B cell (primary cell): ENCODE results near the gene DUSP14. TPM values are rescaled to one million over a fixed set of nuclear protein-coding genes. Genes with fewer than 3 reads are reported as not detected.

Experiments used
- ATAC-seq: fragments of 200-7000 bp; cut with Tn5 transposase; one replicate; pipeline ENCODE4 v1.10.0; 2021; ENCODE audit warnings: low read depth, mild to moderate bottlenecking, moderate number of reproducible peaks, moderate library complexity
- CTCF ChIA-PET: fragments of 350-600 bp; sonication (Branson Sonifier 250); formaldehyde crosslinking; loops from one replicate; lab custom pipeline; 2021; ENCODE audit warnings: antibody characterized with exemption, inconsistent platforms; lab: Charles Lee
- POLR2A ChIA-PET: fragments of 350-600 bp; sonication (Branson Sonifier 250); formaldehyde crosslinking; loops from one replicate; lab custom pipeline; 2021; ENCODE audit warnings: antibody characterized with exemption; lab: Charles Lee
- DNase-seq: peaks from one replicate; pipeline ENCODE4 v3.0.0; 2013
- H2AFZ ChIP-seq: 2 replicates; pipeline ENCODE4 v1.6.1; 2012; ENCODE audit warnings: mild to moderate bottlenecking, low read depth, low read length; ENCODE audit not compliant: insufficient read depth, poor library complexity, severe bottlenecking
- H3K27ac ChIP-seq, 2 donors: 1 replicate in 1 of 2; 2 replicates in 1 of 2; pipeline ENCODE4 v1.5.1; 2012 to 2013; ENCODE audit warnings: low read length in 2 of 2, mild to moderate bottlenecking in 2 of 2, moderate library complexity in 1 of 2
- H3K27me3 ChIP-seq, 4 experiments: fragments of 200-600 bp in 1 of 4; sonication (generic) in 1 of 4; replicated peaks in 1 of 4; 1 replicate in 2 of 4; 2 replicates in 2 of 4; pipeline versions ENCODE4 v1.6.1 to v1.7.0; 2013 to 2016; ENCODE audit warnings: low read length in 3 of 4, mild to moderate bottlenecking in 2 of 4, mixed read lengths in 1 of 4, moderate library complexity in 1 of 4; ENCODE audit not compliant: insufficient read depth in 4 of 4, control insufficient read depth in 3 of 4; ENCODE audit errors: control extremely low read depth in 1 of 4
- H3K36me3 ChIP-seq, 2 experiments: replicated peaks in 1 of 2; 1 replicate in 1 of 2; 2 replicates in 1 of 2; pipeline versions ENCODE4 v1.6.1 to v1.7.1; 2013; ENCODE audit warnings: low read length in 1 of 2; ENCODE audit not compliant: insufficient read depth in 2 of 2, control insufficient read depth in 1 of 2; ENCODE audit errors: control extremely low read depth in 1 of 2, extremely low read depth in 1 of 2
- H3K4me1 ChIP-seq, 2 donors: fragments of 200-600 bp in 1 of 2; sonication (generic) in 1 of 2; 1 replicate in 1 of 2; 2 replicates in 1 of 2; pipeline versions ENCODE4 v1.5.1 to v1.6.1; 2013 to 2017; ENCODE audit warnings: low read length in 2 of 2; ENCODE audit not compliant: control insufficient read depth in 2 of 2, insufficient read depth in 2 of 2
- H3K4me2 ChIP-seq: replicated peaks from 2 replicates; pipeline ENCODE3; 2012; ENCODE audit warnings: mild to moderate bottlenecking, low read depth, low read length; ENCODE audit not compliant: poor library complexity, severe bottlenecking
- H3K4me3 ChIP-seq, 5 experiments: fragments of 200-600 bp in 1 of 5; sonication (generic) in 1 of 5; 1 replicate in 3 of 5; 2 replicates in 2 of 5; pipeline versions ENCODE4 v1.5.1 to v1.7.0; 2011 to 2016; ENCODE audit warnings: low read length in 4 of 5, mild to moderate bottlenecking in 4 of 5, low read depth in 2 of 5, control low read depth in 1 of 5, moderate library complexity in 1 of 5; ENCODE audit not compliant: insufficient read depth in 1 of 5; ENCODE audit errors: control extremely low read depth in 1 of 5, extremely low read depth in 1 of 5
- H3K79me2 ChIP-seq: fragments of 200-600 bp; sonication (generic); one replicate; pipeline ENCODE4 v1.6.0; 2016; ENCODE audit warnings: low read length; ENCODE audit not compliant: control insufficient read depth, insufficient read depth
- H3K9ac ChIP-seq: fragments of 200-600 bp; sonication (generic); 2 replicates; pipeline ENCODE4 v1.6.1; 2017; ENCODE audit warnings: mild to moderate bottlenecking, low read length, moderate library complexity
- H3K9me3 ChIP-seq, 3 donors: one replicate each; pipeline versions ENCODE4 v1.6.1 to v1.7.1; 2013; ENCODE audit warnings: low read length in 2 of 3; ENCODE audit not compliant: control insufficient read depth in 2 of 3, insufficient read depth in 1 of 3; ENCODE audit errors: control extremely low read depth in 1 of 3
- H4K20me1 ChIP-seq: 2 replicates; pipeline ENCODE4 v1.6.0; 2012; ENCODE audit warnings: mild to moderate bottlenecking, low read length; ENCODE audit not compliant: insufficient read depth, control insufficient read depth, poor library complexity, severe bottlenecking
- H3K27ac Mint-ChIP-seq: one replicate; pipeline ENCODE4 v1.8.0; 2021; ENCODE audit warnings: mixed read lengths
- H3K27me3 Mint-ChIP-seq: one replicate; pipeline ENCODE4 v1.8.0; 2021; ENCODE audit warnings: mixed read lengths
- H3K4me1 Mint-ChIP-seq: one replicate; pipeline ENCODE4 v1.8.0; 2021; ENCODE audit warnings: mixed read lengths
- H3K4me3 Mint-ChIP-seq: one replicate; pipeline ENCODE4 v1.8.0; 2021; ENCODE audit warnings: mixed read lengths
- H3K9me3 Mint-ChIP-seq: one replicate; pipeline ENCODE4 v1.8.0; 2022; ENCODE audit warnings: mixed read lengths; ENCODE audit not compliant: insufficient read depth
- CTCF ChIP-seq: fragments of 200-600 bp; IDR thresholded peaks from one replicate; pipeline ENCODE4 v1.8.0; 2022; ENCODE audit warnings: antibody characterized with exemption, mild to moderate bottlenecking
- EZH2 ChIP-seq: IDR thresholded peaks from 2 replicates; pipeline ENCODE4 v1.6.1; 2012; ENCODE audit warnings: borderline replicate concordance, low read depth, mild to moderate bottlenecking, moderate library complexity, low read length; ENCODE audit not compliant: insufficient read depth, poor library complexity, severe bottlenecking
- WGBS: methylation state at CpG from one replicate; pipeline ENCODE4 v1.1.5; 2013; ENCODE audit warnings: missing lambda C conversion rate; ENCODE audit not compliant: insufficient coverage; 5-methylcytosine and 5-hydroxymethylcytosine counted together
- intact Hi-C: fragments of 100-400 bp; cut with micrococcal nuclease; formaldehyde crosslinking; loops from one replicate; pipeline ENCODE4 v1.10.0; 2022
- polyA plus RNA-seq: library from polyadenylated mRNA; depleted of rRNA; stranded (reverse); fragments of >200 nt; gene quantifications from 2 replicates; pipeline ENCODE4 v1.2.3, GENCODE V29; 2012
- total RNA-seq, 2 donors: library from RNA; stranded (reverse); fragments of 120-200 nt in 1 of 2; gene quantifications; 1 replicate in 1 of 2; 2 replicates in 1 of 2; pipeline versions ENCODE4 v1.2.3 to v1.2.4, GENCODE V29; 2013 to 2022

DUSP14 gene
- total and polyA plus RNA-seq, 2 donors (not counting 1 experiment from before 2014, with no cell fraction given): 3.1 to 5.1 TPM

GRCh38 chr17:37505333-37505732 is 15.6 kb downstream of the DUSP14 start:
- no peak overlapping the region for H3K4me2 ChIP-seq
- intact Hi-C loops: no loop called here
- H3K27ac ChIP-seq: no peak overlapping the region
- ChIA-PET CTCF (no interaction called here), POLR2A (no interaction called here)
- TF ChIP-seq CTCF: no peak
- no peak for TF ChIP-seq EZH2
- H3K4me1 ChIP-seq: no peaks in the 10 kb centered on the region
- H3K27me3 ChIP-seq: no peaks in the 10 kb centered on the region
- H3K9ac ChIP-seq: no peak overlapping the region
- H3K4me3 ChIP-seq: no peak overlapping the region
- H2AFZ ChIP-seq: no peak overlapping the region
- WGBS: 84% methylated on average over 2 of the region's 3 CpGs
- H3K4me3 Mint-ChIP-seq: no peak overlapping the region
- no peaks in the 10 kb centered on the region for H3K4me1 Mint-ChIP-seq
- H3K27me3 Mint-ChIP-seq: no peaks in the 10 kb centered on the region
- H3K36me3 ChIP-seq: no peaks in the 10 kb centered on the region
- H3K79me2 ChIP-seq: no peaks in the 10 kb centered on the region
- H4K20me1 ChIP-seq: no peaks in the 10 kb centered on the region
- no peak overlapping the region for H3K27ac Mint-ChIP-seq
- no peaks in the 10 kb centered on the region for H3K9me3 Mint-ChIP-seq
- ATAC-seq (no peak), DNase-seq (no peak)
- H3K9me3 ChIP-seq: no peaks in the 10 kb centered on the region

- no peaks in the 10 kb centered on the region for H3K27me3 Mint-ChIP-seq
- Histone ChIP-seq H2AFZ (no peak overlapping the region), H3K27me3 (no peaks in the 10 kb centered on the region), H3K9me3 (no peaks in the 10 kb centered on the region), H3K79me2 (no peaks in the 10 kb centered on the region), H3K4me3 (no peak overlapping the region), H3K4me2 (no peak overlapping the region), H3K4me1 (no peaks in the 10 kb centered on the region), H3K36me3 (no peaks in the 10 kb centered on the region), H3K27ac (no peak overlapping the region), H3K9ac (no peak overlapping the region), H4K20me1 (no peaks in the 10 kb centered on the region)
- TF ChIP-seq CTCF: peak; percentile 27
- TF ChIP-seq EZH2: no peak
- CTCF ChIA-PET: no interaction called here
- intact Hi-C loops: no loop called here
- ATAC-seq (peak; percentile 49), DNase-seq (no peak)
- H3K9me3 Mint-ChIP-seq: no peaks in the 10 kb centered on the region
- WGBS: 87% methylated on average over 7 of the region's 10 CpGs
- POLR2A ChIA-PET: no interaction called here
- H3K4me1 Mint-ChIP-seq: no peaks in the 10 kb centered on the region
- H3K27ac Mint-ChIP-seq: no peak overlapping the region
- no peak overlapping the region for H3K4me3 Mint-ChIP-seq
Measured at GRCh38 chr17:37506678-37507077, 17.0 kb downstream of the DUSP14 start.
